GM12873 (cell line): Measurements from ENCODE around the gene COIL.

ENCODE experiments used
- TF ChIP-seq, protein P1 (sequence below): IDR thresholded peaks from 2 replicates; pipeline ENCODE4 v1.5.1; 2012; ENCODE audit warnings: low read depth, mild to moderate bottlenecking, moderate library complexity, low read length, control low read depth; ENCODE audit not compliant: insufficient read depth; ENCODE audit errors: missing control alignments

COIL gene

DNA sequence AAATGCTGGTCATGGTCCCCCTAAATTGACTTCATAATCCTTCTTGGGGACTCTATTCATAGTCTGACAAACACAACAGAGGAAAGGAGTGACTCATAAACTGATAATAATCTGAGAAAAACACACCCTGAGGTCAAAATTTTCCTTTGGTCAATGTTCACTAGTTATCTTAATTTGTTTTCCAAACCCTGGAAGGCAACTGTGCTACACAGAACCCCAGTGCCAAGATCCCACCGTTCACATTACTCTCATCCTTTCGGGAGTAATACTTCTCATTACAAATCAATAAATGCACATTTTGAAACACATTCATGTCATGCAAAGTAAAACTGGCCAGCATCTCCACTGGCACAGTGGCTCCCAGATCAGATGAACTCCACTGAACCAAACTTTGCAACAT, 23.2 kb downstream of the COIL start:
- TF ChIP-seq, protein P1, sequence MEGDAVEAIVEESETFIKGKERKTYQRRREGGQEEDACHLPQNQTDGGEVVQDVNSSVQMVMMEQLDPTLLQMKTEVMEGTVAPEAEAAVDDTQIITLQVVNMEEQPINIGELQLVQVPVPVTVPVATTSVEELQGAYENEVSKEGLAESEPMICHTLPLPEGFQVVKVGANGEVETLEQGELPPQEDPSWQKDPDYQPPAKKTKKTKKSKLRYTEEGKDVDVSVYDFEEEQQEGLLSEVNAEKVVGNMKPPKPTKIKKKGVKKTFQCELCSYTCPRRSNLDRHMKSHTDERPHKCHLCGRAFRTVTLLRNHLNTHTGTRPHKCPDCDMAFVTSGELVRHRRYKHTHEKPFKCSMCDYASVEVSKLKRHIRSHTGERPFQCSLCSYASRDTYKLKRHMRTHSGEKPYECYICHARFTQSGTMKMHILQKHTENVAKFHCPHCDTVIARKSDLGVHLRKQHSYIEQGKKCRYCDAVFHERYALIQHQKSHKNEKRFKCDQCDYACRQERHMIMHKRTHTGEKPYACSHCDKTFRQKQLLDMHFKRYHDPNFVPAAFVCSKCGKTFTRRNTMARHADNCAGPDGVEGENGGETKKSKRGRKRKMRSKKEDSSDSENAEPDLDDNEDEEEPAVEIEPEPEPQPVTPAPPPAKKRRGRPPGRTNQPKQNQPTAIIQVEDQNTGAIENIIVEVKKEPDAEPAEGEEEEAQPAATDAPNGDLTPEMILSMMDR: no peak

DNA sequence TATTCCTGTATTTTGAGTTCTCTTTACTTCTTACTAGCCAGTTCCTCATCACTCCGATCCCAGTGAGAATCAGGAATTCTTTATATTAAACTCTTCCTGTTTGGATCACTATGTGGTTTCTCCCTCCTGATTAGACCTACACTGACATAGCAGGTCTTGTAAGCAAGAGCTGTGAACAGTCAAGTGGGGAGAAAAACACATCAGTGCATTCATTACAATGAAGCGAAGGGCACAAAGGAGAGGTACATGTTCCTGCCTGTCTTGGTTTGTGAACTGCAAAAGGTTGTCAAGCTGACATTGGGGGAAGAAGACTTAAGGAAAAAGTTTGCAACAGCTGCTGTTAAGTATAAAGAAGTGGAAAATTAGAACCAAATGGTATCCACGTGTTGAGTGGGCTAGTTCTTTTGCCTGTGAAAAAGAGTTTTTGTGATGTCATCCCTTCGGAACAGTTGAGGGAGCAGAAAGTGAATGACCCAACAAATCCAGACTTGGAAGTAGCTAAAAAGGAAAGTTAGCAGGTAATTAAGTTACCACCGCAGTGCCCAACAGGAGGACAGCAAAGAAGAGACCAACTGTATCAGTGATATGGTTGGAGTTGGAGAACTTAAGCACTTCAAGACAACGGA, 24.0 kb downstream of the COIL start:
- TF ChIP-seq, protein P1: no peak

DNA sequence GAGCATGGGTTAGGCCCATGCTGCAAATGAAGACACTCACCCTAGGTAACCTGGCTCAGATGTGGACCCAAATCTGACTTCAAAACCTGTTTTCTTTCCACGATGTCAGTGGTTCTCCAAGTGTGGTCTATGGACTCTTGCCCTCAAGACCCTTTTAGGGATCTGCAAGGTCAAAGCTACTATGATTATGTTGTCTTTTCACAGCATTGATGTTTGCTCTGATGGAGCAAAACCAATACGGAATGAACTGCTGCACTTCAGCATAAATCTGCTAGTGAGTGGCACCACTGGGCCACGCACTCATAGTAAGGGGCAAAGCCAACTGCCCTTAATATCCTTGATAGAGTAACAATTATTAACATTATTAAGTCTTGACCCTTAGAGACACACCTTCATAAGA, 25.4 kb downstream of the COIL start:
- TF ChIP-seq, protein P1: no peak

DNA sequence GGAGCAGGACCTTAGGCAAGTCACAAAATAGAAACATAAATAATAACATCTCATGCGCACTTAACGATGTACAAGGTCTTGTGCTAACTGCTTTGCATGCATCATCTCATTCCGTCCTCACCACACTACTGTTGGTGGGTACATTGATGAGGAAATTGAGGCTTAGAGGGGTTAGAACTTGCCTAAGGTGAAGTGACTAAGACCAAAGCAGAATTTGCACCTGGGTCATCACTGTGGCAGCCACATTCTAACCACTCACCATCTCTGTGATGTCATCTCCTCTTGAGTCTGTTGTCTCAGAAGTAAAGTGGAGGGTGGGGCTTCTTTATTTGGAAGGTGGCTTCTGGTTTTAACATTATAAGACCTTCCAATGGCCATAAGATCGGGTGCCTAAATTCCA, 26.6 kb downstream of the COIL start:
- TF ChIP-seq, protein P1: no peak

DNA sequence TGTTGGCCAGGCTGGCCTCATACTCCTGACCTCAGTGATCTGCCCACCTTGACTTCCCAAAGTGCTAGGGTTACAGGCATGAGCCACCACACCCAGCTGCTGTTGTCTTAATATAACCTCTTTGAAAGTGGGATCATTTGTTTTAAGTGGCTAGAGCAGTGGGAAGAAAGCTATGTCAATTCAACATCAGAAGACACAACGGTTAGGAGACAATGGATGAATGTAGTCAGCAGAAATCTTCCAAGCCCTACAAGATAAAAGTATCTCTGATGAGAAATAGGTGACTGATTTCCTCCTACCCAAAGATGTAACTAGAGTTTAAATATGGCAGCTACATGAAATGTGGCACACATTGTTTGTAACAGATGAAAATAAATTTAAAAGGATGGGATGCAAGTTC, 27.0 kb downstream of the COIL start:
- TF ChIP-seq, protein P1: no peak

DNA sequence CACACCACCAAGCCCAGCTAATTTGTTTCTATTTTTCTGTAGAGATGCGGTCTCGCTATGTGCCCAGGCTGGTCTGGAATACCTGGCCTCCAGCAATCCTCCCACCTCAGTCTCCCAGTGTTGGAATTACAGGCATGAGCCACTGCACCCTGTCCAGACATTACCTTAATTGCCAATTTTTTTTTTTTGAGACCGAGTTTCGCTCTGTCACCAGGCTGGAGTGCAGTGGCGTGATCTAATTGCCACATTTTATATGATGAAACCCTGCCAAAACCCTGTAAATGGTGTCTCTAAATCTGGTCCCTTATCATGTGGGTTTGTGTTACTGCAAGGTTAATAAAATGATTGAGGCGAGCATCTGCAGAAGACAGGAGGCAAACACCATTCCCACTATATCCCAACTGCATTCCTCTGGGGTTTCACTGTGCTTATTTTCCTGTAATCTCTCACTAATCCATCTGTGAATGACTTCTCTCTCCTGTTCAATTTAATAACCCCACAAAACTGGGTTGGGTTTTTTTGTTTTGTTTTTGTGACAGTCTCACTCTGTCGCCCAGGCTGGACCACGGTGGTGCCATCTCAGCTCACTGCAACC, 27.6 kb downstream of the COIL start:
- TF ChIP-seq, protein P1: no peak

DNA sequence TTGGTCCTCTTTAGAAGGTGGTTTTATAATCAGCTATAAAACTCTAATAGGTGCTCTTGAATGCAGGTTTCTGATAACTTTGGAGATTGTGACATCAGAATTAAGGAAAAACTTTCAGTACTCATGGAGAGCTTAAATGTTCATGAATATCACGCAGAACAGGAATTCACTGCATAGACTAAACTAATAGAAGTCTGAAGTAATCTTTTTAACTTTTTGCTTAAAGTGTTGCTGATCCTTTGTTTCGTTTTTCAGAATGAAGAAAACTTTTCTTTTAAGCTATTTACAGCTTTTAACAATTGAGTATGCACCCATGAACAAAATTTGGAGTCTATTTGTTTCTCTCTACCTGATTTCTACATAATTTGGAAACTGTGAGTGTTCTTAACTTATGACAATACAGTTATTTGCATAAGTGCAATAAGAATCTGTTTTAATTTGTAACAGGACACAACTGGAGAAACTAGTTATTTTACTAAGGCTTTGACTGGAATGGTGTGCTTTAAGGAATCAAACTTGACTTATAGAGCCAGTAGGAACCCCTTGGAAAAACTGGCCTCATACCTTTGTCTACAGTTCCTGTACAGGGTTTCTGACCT, 30.0 kb downstream of the COIL start:
- TF ChIP-seq, protein P1: no peak
